ENCODE data around the gene PRM2.

PRM2 gene

DNA sequence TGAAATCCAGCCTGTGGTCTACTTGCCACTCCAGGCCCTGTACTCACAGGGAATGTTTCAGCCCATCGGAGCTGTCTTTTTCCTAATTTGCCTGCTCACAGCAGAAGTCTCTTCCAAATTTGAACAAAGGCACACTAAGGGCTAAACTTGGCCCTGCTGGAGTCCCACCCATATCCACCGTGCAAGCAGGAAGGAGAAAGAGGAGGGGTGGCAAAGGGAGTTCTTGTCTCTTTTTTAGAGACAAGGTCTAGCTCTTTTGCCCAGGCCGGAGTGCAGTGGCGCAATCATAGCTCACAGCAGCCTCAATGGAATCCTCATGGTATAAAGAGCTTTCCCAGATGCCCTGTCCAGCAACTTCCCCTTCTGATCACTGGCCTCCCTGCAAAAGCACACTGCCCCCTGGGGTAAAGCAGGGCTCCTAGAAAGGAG is 7.6 kb upstream of the PRM2 start:
- peak; percentile 45 for DNase-seq (ENCODE audit: low read depth)
- no peak overlapping the region for H3K4me3 ChIP-seq (replicated peaks; ENCODE audit: low read depth, low read length)
- TF ChIP-seq, protein P1, sequence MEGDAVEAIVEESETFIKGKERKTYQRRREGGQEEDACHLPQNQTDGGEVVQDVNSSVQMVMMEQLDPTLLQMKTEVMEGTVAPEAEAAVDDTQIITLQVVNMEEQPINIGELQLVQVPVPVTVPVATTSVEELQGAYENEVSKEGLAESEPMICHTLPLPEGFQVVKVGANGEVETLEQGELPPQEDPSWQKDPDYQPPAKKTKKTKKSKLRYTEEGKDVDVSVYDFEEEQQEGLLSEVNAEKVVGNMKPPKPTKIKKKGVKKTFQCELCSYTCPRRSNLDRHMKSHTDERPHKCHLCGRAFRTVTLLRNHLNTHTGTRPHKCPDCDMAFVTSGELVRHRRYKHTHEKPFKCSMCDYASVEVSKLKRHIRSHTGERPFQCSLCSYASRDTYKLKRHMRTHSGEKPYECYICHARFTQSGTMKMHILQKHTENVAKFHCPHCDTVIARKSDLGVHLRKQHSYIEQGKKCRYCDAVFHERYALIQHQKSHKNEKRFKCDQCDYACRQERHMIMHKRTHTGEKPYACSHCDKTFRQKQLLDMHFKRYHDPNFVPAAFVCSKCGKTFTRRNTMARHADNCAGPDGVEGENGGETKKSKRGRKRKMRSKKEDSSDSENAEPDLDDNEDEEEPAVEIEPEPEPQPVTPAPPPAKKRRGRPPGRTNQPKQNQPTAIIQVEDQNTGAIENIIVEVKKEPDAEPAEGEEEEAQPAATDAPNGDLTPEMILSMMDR (IDR thresholded peaks at IDR 0.05; ENCODE audit: low read length, missing control alignments), result peak; percentile 25

DNA sequence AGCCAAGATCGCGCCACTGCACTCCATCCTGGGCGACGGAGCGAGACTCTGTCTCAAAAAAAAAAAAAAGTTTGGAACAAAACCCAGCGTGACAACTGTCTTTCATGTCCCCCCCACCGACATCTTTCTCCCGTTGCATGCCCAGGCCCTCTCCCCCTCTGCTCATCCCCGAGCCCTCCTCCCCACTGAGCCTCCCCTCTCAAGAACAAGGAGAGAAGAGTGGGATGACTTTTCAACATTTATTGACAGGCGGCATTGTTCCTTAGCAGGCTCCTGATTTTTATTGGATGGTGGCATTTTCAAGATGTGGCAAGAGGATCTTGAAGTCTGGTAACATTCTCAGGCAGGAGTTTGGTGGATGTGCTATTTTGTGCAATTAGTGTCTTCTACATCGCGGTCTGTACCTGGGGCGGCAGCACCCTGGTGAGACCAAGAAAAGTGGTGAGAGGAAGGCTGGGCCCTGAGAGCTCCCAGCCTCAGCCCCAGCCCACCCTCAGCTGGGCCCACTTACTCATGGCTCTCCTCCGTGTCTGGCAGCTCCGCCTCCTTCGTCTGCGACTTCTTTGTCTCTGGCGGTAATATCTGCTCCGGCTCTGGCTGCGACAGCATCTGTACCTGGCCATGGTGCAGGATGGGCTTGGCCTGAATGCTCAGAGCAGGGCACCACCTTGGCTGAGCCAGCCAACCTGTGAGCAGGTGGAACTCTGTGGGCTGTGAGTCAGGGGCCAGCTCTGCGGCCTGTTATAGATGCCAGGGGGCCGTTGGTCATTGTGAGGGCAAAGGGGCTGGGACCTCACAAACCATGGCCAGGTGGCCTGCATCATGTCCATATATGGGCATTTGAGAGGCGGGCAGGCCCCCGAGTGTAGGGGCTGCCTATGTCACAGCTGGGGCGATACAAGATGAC is 4.6 kb upstream of the PRM2 start, which contains the start of gene PRM1:
PRM1 (minus strand) TSS at position 715 of the 907 bp plus-strand sequence; CDS start at position 623, 92 bp downstream.
- TF ChIP-seq, protein P1 (IDR thresholded peaks at IDR 0.05; ENCODE audit: low read length, missing control alignments), result no peak
- no peak for DNase-seq (ENCODE audit: low read depth)
- no peak within 1 kb of the TSS for H3K4me3 ChIP-seq (replicated peaks; ENCODE audit: low read depth, low read length)

DNA sequence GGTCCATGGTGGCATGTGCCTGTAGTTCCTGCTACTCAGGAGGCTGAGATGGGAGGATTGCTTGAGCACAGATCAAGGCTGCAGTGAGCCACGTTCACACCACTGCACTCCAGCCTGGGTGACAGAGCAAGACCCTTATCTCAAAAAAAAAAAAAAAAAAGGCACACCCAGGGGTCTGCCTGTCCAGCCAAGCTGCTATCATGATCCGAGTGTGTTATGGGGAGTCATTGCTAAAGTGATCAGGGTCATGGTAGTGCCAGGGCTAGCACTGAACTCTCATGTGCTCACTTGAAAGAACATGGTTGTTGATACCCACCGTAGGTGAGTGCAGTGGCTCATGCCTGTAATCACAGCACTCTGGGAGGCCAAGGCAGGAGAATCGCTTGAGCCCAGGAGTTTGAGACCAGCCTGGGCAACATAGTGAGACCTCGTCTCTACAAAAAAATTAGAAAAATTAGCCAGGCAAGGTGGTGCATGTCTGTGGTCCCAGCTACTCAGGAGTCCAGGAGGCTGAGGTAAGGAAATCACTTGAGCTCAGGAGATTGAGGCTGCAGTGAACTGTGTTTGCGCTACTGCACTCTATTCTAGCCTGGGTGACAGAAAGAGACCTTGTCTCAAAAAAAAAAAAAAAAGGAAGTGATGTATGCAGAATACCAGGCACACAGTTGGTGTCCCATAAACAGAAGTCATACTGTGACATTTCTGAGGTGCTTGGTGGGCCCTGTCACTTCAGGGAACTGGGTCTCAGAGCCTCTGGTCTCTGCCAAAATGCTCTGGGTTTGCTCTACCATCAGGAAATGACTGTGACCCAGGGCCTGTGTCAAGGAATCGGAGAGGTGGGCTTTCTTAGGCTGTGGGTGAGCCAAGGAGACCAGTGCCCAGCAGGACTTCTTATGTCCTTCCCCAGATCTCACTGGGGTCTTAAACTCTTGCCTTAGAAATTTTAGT is 2.7 kb upstream of the PRM2 start:
- H3K4me3 ChIP-seq (replicated peaks; ENCODE audit: low read depth, low read length), result no peak overlapping the region

DNA sequence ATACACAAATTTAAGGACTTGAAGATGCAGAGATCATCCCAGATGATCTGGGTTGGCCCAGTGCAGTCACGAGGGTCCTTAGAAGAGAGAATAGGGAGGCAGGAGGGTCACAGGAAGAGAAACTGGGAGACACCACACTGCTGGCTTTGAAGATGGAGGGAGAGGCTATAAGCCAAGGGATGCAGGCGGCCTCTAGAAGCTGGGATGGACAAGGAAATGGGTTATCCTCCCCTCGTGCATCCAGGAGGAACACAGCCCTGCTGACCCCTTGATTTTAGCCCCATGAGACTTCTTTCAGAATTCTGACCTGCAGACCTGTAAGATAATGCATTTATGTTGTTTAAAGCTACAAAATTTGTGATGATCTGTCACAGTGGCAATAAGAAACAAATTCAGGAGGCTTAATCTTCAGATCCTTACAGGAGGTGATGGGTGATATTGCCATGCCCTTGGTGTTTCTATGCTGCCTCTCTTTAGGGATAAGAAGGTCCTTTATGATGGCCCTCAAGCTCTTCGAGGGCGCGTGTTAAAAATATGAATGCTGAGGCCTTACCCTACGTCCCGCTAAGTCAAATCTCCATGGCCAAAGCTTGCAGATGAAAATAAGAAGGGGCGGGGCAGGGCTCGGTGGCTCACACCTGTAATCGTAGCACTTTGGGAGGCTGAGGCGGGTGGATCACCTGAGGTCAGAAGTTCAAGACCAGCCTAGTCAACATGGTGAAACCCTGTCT is 1.5 kb upstream of the PRM2 start:
- no peak for DNase-seq (ENCODE audit: low read depth)
- no peak overlapping the region for H3K4me3 ChIP-seq (replicated peaks; ENCODE audit: low read depth, low read length)
- TF ChIP-seq, protein P1 (IDR thresholded peaks at IDR 0.05; ENCODE audit: low read length, missing control alignments), result no peak

More for the DNA sequence above, 2.7 kb upstream of the PRM2 start:
- TF ChIP-seq, protein P1 (IDR thresholded peaks at IDR 0.05; ENCODE audit: low read length, missing control alignments), result no peak
- no peak for DNase-seq (ENCODE audit: low read depth)

DNA sequence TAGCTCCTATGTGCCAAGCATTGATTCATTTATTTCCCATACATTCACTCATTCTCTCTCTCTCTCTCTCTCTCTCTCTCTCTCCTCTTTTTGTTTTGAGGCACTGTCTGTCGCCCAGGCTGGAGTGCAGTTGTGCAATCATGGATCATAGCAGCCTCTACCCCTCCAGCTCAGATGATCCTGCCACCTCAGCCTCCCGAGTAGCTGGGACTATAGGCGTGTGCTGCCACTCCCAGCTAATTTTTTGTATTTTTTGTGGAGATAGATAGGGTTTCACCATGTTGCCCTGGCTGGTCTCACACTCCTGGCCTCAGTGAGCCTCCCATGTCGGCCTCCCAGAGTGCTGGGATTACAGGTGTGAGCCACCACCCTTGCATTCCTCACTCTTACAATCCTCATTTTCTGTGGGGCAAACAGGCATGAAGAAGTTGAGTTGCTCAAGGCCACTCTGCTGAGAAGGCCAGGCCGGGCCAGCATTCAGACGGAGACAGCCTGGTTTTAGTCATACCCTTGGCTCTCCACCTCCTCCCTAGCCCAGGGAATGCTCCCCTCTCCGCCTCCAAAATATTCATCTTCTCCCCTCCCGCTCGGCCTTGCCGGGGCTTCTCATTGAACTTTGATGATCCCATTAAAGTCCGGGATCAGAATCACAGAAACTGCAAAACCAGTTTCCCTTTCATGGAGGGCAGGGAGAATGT is 765 bp upstream of the PRM2 start:
- DNase-seq (ENCODE audit: low read depth), result no peak
- TF ChIP-seq, protein P1 (IDR thresholded peaks at IDR 0.05; ENCODE audit: low read length, missing control alignments), result no peak

DNA sequence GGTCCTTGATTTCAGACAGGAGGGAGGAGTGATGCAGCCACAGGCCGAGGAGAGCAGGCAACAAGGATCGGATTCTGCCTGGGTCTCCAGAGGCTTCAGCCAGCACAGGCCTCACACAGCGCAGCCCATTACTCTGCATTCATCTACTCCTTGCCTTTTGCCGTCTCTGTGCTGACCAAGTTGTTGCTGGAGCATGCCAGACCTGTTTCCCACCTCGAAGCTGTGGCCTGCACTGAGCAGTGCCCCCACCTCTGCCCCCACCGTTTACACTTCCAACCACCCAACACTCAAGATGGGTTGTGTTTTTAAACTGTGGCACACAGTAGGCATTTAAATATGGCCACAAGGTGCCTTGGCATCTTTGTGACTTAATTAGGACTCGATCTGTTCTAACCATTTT is 1.3 kb downstream of the PRM2 start:
- no peak overlapping the region for H3K4me3 ChIP-seq (replicated peaks; ENCODE audit: low read depth, low read length)
- no peak for DNase-seq (ENCODE audit: low read depth)
- TF ChIP-seq, protein P1 (IDR thresholded peaks at IDR 0.05; ENCODE audit: low read length, missing control alignments), result no peak

More for the DNA sequence above, 765 bp upstream of the PRM2 start:
- H3K4me3 ChIP-seq (replicated peaks; ENCODE audit: low read depth, low read length), result no peak overlapping the region

Measured in fibroblast of pulmonary artery (primary cell).